HEK293 (cell line): ENCODE results near the gene ELOVL7.

ENCODE experiments used
- CTCF ChIA-PET: fragments of 350-600 bp; formaldehyde crosslinking; extraction: SDS; loops from one replicate; lab custom pipeline; 2021; ENCODE audit warnings: antibody characterized with exemption; lab: Yijun Ruan, JAX
- POLR2A ChIA-PET: fragments of 300-600 bp; formaldehyde crosslinking; extraction: SDS; loops from one replicate; lab custom pipeline; 2020; ENCODE audit warnings: antibody characterized with exemption, inconsistent platforms; lab: Yijun Ruan, JAX
- H3K27ac ChIP-seq: fragments of 200-500 bp; sonication (Bioruptor generic); 2 replicates; pipeline ENCODE4 v1.5.1; 2014; ENCODE audit warnings: low read depth, low read length, control low read depth, inconsistent platforms; ENCODE audit errors: extremely low read depth
- H3K36me3 ChIP-seq, 2 experiments: fragments of 200-500 bp in 1 of 2; sonication (Bioruptor generic) in 1 of 2; 1 replicate in 1 of 2; 2 replicates in 1 of 2; pipeline ENCODE4 v1.5.1; 2014 to 2017; ENCODE audit warnings: inconsistent platforms in 2 of 2, low read length in 2 of 2; ENCODE audit not compliant: control insufficient read depth in 2 of 2, insufficient read depth in 1 of 2
- H3K4me1 ChIP-seq: fragments of 200-500 bp; sonication (Bioruptor generic); 2 replicates; pipeline ENCODE4 v1.5.1; 2014; ENCODE audit warnings: mild to moderate bottlenecking, low read length, inconsistent platforms; ENCODE audit not compliant: control insufficient read depth, insufficient read depth
- H3K4me3 ChIP-seq: 2 replicates; pipeline ENCODE4 v1.5.1; 2011; ENCODE audit warnings: low read depth, mild to moderate bottlenecking, control low read depth, low read length, moderate library complexity
- H3K9me3 ChIP-seq: fragments of 200-500 bp; sonication (Bioruptor generic); 2 replicates; pipeline ENCODE4 v1.5.1; 2014; ENCODE audit warnings: low read depth, low read length, inconsistent platforms; ENCODE audit not compliant: control insufficient read depth, insufficient read depth
- AEBP2 ChIP-seq: fragments of 450-650 bp; formaldehyde crosslinking; IDR thresholded peaks from 2 replicates; pipeline ENCODE4 v1.5.1; 2016; ENCODE audit warnings: missing biosample characterization, missing genetic modification characterization, borderline replicate concordance
- HOXC10 ChIP-seq: sonication (generic); formaldehyde crosslinking; IDR thresholded peaks from 2 replicates; pipeline ENCODE4 v1.8.1; 2023; ENCODE audit warnings: mild to moderate bottlenecking, missing genetic modification reagents
- KLF7 ChIP-seq: fragments of 450-650 bp; formaldehyde crosslinking; IDR thresholded peaks from 2 replicates; pipeline ENCODE4 v1.5.1; 2016; ENCODE audit warnings: missing biosample characterization, missing genetic modification characterization, borderline replicate concordance
- OVOL3 ChIP-seq: fragments of 450-650 bp; formaldehyde crosslinking; IDR thresholded peaks from 2 replicates; pipeline ENCODE4 v1.5.1; 2016; ENCODE audit warnings: missing biosample characterization, missing genetic modification characterization
- SP7 ChIP-seq: fragments of 450-650 bp; formaldehyde crosslinking; IDR thresholded peaks from 2 replicates; pipeline ENCODE4 v1.5.1; 2016; ENCODE audit warnings: missing biosample characterization, missing genetic modification characterization
- TCF7L2 ChIP-seq: IDR thresholded peaks from 2 replicates; pipeline ENCODE4 v1.6.1; 2011; ENCODE audit warnings: low read depth, mild to moderate bottlenecking, inconsistent platforms, low read length, moderate library complexity, borderline replicate concordance
- ZBTB20 ChIP-seq: fragments of 450-650 bp; formaldehyde crosslinking; IDR thresholded peaks from 2 replicates; pipeline ENCODE4 v1.5.1; 2016; ENCODE audit warnings: missing biosample characterization, missing genetic modification characterization
- ZBTB7A ChIP-seq: fragments of 450-650 bp; formaldehyde crosslinking; IDR thresholded peaks from 2 replicates; pipeline ENCODE4 v1.5.1; 2016; ENCODE audit warnings: low read depth, missing biosample characterization, missing genetic modification characterization
- ZFP37 ChIP-seq: fragments of 450-650 bp; formaldehyde crosslinking; IDR thresholded peaks from 2 replicates; pipeline ENCODE4 v1.5.1; 2016; ENCODE audit warnings: missing biosample characterization, missing genetic modification characterization
- ZNF114 ChIP-seq: fragments of 450-650 bp; formaldehyde crosslinking; IDR thresholded peaks from 2 replicates; pipeline ENCODE4 v1.5.0; 2017; ENCODE audit warnings: missing biosample characterization, missing genetic modification characterization
- ZNF266 ChIP-seq: fragments of 450-650 bp; formaldehyde crosslinking; IDR thresholded peaks from 2 replicates; pipeline ENCODE4 v1.5.1; 2016; ENCODE audit warnings: missing biosample characterization, missing genetic modification characterization, low read depth
- ZNF324 ChIP-seq: fragments of 450-650 bp; formaldehyde crosslinking; IDR thresholded peaks from 2 replicates; pipeline ENCODE4 v1.5.1; 2016; ENCODE audit warnings: missing biosample characterization, missing genetic modification characterization
- ZNF48 ChIP-seq: fragments of 450-650 bp; formaldehyde crosslinking; IDR thresholded peaks from 2 replicates; pipeline ENCODE4 v1.5.1; 2016; ENCODE audit warnings: missing biosample characterization, missing genetic modification characterization
- ZNF76 ChIP-seq: fragments of 450-650 bp; formaldehyde crosslinking; IDR thresholded peaks from 2 replicates; pipeline ENCODE4; 2016; ENCODE audit warnings: low read depth, missing biosample characterization, missing genetic modification characterization, borderline replicate concordance
- ZNF791 ChIP-seq: fragments of 450-650 bp; formaldehyde crosslinking; IDR thresholded peaks from 2 replicates; pipeline ENCODE4 v1.5.1; 2016; ENCODE audit warnings: missing biosample characterization, missing genetic modification characterization
- TF ChIP-seq, protein P1 (sequence below): fragments of 450-650 bp; formaldehyde crosslinking; IDR thresholded peaks from 2 replicates; pipeline ENCODE4 v1.5.1; 2016; ENCODE audit warnings: missing biosample characterization, missing genetic modification characterization
- TF ChIP-seq, protein P2 (sequence below): fragments of 450-650 bp; formaldehyde crosslinking; IDR thresholded peaks from 2 replicates; pipeline ENCODE4 v1.5.1; 2017; ENCODE audit warnings: missing biosample characterization, missing genetic modification characterization
- TF ChIP-seq, protein P3 (sequence below): fragments of 450-650 bp; IDR thresholded peaks from 2 replicates; pipeline ENCODE4 v1.5.1; 2018; ENCODE audit warnings: missing biosample characterization, missing genetic modification characterization
- TF ChIP-seq, protein P4 (sequence below): fragments of 450-650 bp; formaldehyde crosslinking; IDR thresholded peaks from 2 replicates; pipeline ENCODE4 v1.5.0; 2017; ENCODE audit warnings: missing biosample characterization, missing genetic modification characterization, borderline replicate concordance

The ELOVL7 gene

DNA sequence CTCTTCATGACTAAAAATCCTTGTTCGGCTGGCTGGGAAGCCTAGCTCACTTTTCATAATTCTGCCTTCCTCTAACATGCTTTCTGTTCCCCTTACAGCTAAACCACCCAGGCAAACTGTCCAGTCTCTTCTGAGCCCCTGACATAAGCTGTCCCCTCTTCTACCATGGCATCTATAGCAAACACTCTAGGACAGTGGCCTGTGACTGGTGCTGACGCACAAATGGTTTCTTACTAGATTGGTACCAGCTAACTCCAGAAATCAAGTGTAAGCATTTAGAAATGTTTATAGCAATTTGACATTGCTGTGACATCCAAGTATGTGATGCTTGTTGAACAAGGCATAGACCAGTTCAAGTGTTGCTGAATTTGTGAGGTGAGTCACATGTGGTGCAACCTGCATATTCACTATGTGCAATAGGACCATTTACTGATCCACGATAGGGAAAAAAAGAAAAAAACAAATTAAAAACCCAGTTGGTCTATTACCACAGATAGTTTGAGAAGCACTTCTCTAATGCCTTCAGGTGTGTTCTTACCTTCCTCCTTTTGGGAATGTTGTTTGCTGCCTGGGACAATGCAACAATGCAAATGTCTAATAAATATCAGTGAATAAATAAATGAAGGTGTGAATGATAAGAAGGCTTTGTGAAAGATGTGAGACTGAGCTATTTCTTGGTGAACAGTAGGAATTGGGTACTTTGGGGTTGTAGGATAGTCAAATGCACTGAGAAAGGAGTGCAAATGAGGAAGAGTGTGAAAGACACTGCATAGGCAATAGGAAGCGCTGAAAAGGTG is 22.4 kb downstream of the ELOVL7 start:
- CTCF ChIA-PET, result interaction anchor here (0.6 to 1.5 kb wide), 3 partner anchors 23 to 456 kb away, joined by 3 to 7 read pairs (median 5); partner anchors contain the start of gene ELOVL7
- no peaks in the 10 kb centered on the region for H3K9me3 ChIP-seq
- H3K4me3 ChIP-seq, result no peak overlapping the region
- H3K27ac ChIP-seq, result no peak overlapping the region
- no peaks in the 10 kb centered on the region for H3K36me3 ChIP-seq
- no peaks in the 10 kb centered on the region for H3K4me1 ChIP-seq
- POLR2A ChIA-PET, result no interaction called here
- TF ChIP-seq ZNF114 (tag by site-specific recombination) (no peak), KLF7 (tag by site-specific recombination) (no peak), ZNF76 (tag by site-specific recombination) (no peak), ZBTB7A (tag by site-specific recombination) (no peak), AEBP2 (tag by site-specific recombination) (no peak), OVOL3 (no peak), SP7 (no peak), TCF7L2 (no peak), ZBTB20 (tag by site-specific recombination) (no peak), ZFP37 (tag by site-specific recombination) (no peak), ZNF48 (tag by site-specific recombination) (no peak)
- TF ChIP-seq, protein P1, sequence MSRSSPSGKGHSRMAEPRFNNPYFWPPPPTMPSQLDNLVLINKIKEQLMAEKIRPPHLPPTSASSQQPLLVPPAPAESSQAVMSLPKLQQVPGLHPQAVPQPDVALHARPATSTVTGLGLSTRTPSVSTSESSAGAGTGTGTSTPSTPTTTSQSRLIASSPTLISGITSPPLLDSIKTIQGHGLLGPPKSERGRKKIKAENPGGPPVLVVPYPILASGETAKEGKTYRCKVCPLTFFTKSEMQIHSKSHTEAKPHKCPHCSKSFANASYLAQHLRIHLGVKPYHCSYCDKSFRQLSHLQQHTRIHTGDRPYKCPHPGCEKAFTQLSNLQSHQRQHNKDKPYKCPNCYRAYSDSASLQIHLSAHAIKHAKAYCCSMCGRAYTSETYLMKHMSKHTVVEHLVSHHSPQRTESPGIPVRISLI (tag by site-specific recombination), result no peak
- TF ChIP-seq, protein P2, sequence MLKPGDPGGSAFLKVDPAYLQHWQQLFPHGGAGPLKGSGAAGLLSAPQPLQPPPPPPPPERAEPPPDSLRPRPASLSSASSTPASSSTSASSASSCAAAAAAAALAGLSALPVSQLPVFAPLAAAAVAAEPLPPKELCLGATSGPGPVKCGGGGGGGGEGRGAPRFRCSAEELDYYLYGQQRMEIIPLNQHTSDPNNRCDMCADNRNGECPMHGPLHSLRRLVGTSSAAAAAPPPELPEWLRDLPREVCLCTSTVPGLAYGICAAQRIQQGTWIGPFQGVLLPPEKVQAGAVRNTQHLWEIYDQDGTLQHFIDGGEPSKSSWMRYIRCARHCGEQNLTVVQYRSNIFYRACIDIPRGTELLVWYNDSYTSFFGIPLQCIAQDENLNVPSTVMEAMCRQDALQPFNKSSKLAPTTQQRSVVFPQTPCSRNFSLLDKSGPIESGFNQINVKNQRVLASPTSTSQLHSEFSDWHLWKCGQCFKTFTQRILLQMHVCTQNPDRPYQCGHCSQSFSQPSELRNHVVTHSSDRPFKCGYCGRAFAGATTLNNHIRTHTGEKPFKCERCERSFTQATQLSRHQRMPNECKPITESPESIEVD (tag by site-specific recombination), result no peak

DNA sequence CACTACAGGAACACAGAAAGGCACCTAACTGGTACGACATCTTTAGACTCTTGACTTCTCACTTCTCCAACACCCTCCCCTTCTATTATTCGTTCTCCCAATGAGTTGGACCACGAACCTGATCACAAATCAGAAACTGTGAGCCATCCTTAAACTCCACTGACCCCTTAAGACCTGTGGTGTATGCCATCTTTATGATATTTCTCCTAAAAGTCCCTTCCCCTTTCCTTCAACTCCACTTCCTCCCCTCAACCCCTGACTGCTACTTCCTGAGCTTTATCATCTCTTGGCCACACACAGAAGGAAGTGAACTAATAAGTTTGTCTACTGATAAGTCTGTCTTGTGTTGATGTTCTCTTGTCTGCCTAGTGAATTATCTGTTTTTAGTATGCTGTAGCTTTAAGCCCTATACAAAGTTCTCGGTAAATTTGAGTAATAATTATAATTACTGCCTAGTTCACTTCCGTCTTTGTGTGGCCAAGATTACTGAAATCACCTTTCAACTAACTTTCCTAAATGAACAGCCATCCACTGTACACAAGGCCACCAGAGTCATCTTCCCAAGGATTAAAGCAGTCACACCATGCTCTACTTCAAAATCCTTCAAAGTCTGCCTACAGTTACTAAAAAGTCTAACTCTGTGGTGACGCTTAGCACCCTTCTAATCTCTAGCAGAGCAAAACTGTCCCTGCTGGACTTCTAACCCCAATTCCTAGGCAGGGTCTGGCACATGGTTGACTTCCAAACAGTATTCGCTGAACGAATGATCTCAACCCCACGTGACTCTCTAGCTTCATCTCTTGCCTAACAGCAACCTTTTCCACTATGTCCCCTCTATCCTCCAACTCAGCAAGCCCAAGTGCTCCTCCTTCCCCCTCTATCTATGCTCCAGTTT is 23.2 kb downstream of the ELOVL7 start:
- no peaks in the 10 kb centered on the region for H3K36me3 ChIP-seq
- no peaks in the 10 kb centered on the region for H3K4me1 ChIP-seq
- H3K27ac ChIP-seq, result no peak overlapping the region
- ChIA-PET CTCF (interaction anchor here (0.7 to 1.5 kb wide), 2 partner anchors 23 to 741 kb away, joined by 3 to 5 read pairs; partner anchors contain the start of gene ELOVL7), POLR2A (no interaction called here)
- no peak overlapping the region for H3K4me3 ChIP-seq
- no peaks in the 10 kb centered on the region for H3K9me3 ChIP-seq
- no peak for TF ChIP-seq HOXC10 (CRISPR knock-in tag)
- TF ChIP-seq, protein P3, sequence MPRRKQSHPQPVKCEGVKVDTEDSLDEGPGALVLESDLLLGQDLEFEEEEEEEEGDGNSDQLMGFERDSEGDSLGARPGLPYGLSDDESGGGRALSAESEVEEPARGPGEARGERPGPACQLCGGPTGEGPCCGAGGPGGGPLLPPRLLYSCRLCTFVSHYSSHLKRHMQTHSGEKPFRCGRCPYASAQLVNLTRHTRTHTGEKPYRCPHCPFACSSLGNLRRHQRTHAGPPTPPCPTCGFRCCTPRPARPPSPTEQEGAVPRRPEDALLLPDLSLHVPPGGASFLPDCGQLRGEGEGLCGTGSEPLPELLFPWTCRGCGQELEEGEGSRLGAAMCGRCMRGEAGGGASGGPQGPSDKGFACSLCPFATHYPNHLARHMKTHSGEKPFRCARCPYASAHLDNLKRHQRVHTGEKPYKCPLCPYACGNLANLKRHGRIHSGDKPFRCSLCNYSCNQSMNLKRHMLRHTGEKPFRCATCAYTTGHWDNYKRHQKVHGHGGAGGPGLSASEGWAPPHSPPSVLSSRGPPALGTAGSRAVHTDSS (tag by site-specific recombination), result no peak
- TF ChIP-seq ZNF266 (tag by site-specific recombination), result no peak
- TF ChIP-seq ZNF791 (tag by site-specific recombination), result no peak
- no peak for TF ChIP-seq ZNF324 (tag by site-specific recombination)
- TF ChIP-seq, protein P4, sequence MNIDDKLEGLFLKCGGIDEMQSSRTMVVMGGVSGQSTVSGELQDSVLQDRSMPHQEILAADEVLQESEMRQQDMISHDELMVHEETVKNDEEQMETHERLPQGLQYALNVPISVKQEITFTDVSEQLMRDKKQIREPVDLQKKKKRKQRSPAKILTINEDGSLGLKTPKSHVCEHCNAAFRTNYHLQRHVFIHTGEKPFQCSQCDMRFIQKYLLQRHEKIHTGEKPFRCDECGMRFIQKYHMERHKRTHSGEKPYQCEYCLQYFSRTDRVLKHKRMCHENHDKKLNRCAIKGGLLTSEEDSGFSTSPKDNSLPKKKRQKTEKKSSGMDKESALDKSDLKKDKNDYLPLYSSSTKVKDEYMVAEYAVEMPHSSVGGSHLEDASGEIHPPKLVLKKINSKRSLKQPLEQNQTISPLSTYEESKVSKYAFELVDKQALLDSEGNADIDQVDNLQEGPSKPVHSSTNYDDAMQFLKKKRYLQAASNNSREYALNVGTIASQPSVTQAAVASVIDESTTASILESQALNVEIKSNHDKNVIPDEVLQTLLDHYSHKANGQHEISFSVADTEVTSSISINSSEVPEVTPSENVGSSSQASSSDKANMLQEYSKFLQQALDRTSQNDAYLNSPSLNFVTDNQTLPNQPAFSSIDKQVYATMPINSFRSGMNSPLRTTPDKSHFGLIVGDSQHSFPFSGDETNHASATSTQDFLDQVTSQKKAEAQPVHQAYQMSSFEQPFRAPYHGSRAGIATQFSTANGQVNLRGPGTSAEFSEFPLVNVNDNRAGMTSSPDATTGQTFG (tag by site-specific recombination), result no peak
